HUES64 (cell line): Measurements from ENCODE around the gene SLC31A1.
A peak's percentile ranks its signal among the peaks of the same experiment; 100 is the strongest.
"Not testable (repeated sequence)": the region's sequence is repeated elsewhere in the genome, so short reads cannot be mapped to it uniquely, and the experiment has no call there.

Source experiments
- H3K27ac ChIP-seq: 2 replicates; pipeline ENCODE4 v1.7.0; 2013; ENCODE audit warnings: low read depth, low read length, inconsistent platforms
- H3K27me3 ChIP-seq: 2 replicates; pipeline ENCODE4 v1.6.1; 2013; ENCODE audit warnings: mild to moderate bottlenecking, low read length; ENCODE audit not compliant: insufficient read depth
- H3K36me3 ChIP-seq: 2 replicates; pipeline ENCODE4 v1.6.1; 2013; ENCODE audit warnings: mild to moderate bottlenecking, low read length; ENCODE audit not compliant: insufficient read depth
- H3K4me1 ChIP-seq: 2 replicates; pipeline ENCODE4 v1.6.1; 2013; ENCODE audit warnings: mild to moderate bottlenecking, low read length, moderate library complexity; ENCODE audit not compliant: insufficient read depth
- H3K4me3 ChIP-seq: 2 replicates; pipeline ENCODE4 v1.5.1; 2013; ENCODE audit warnings: mild to moderate bottlenecking, low read length, moderate library complexity
- H3K9ac ChIP-seq: 2 replicates; pipeline ENCODE4 v1.6.1; 2013; ENCODE audit warnings: mild to moderate bottlenecking, low read depth, low read length
- H3K9me3 ChIP-seq: 2 replicates; pipeline ENCODE4 v1.6.1; 2013; ENCODE audit warnings: low read depth, low read length; ENCODE audit not compliant: insufficient read depth
- WGBS: fragments of 150-250, 120-280 bp; methylation state at CpG from one replicate; pipeline ENCODE4 v1.1.7; 2013; ENCODE audit warnings: missing lambda C conversion rate; 5-methylcytosine and 5-hydroxymethylcytosine counted together

SLC31A1 gene

GRCh38 chr9:113221800-113222481 lies 597 bp downstream of the SLC31A1 start:
- peaks cover 16% of the 10 kb centered on the region for H3K4me1 ChIP-seq
- 10% methylated on average over 20 of the region's 20 CpGs for WGBS
- H3K27ac ChIP-seq, result peak overlapping the region; percentile 70
- peaks cover 3% of the 10 kb centered on the region; the same call in 1 of the 2 replicates for H3K36me3 ChIP-seq
- no peaks in the 10 kb centered on the region for H3K27me3 ChIP-seq
- H3K4me3 ChIP-seq, result peak overlapping the region; percentile 84
- H3K9ac ChIP-seq, result peak overlapping the region; percentile 85
- H3K9me3 ChIP-seq, result no peaks in the 10 kb centered on the region

- peak overlapping the region; percentile 85 for H3K9ac ChIP-seq
- WGBS, result 72% methylated on average over 5 of the region's 5 CpGs
- peak overlapping the region; percentile 84 for H3K4me3 ChIP-seq
- H3K27ac ChIP-seq, result no peak overlapping the region
- no peaks in the 10 kb centered on the region for H3K27me3 ChIP-seq
- peaks cover 3% of the 10 kb centered on the region for H3K36me3 ChIP-seq
- H3K9me3 ChIP-seq, result no peaks in the 10 kb centered on the region
- H3K4me1 ChIP-seq, result peaks cover 16% of the 10 kb centered on the region
Observed at GRCh38 chr9:113222482-113222841, 1.1 kb downstream of the SLC31A1 start.

- Histone ChIP-seq H3K4me3 (no peak overlapping the region), H3K27ac (no peak overlapping the region), H3K27me3 (no peaks in the 10 kb centered on the region), H3K9ac (no peak overlapping the region), H3K36me3 (peaks cover 5% of the 10 kb centered on the region), H3K4me1 (peaks cover 16% of the 10 kb centered on the region), H3K9me3 (no peaks in the 10 kb centered on the region)
- 93% methylated on average over 1 of the region's 2 CpGs for WGBS
Observed at GRCh38 chr9:113223963-113224362, 2.6 kb downstream of the SLC31A1 start.

GRCh38 chr9:113227436-113227835 lies 6.1 kb downstream of the SLC31A1 start:
- H3K4me1 ChIP-seq, result peaks cover 4% of the 10 kb centered on the region; the same call in 1 of the 2 replicates
- no peak overlapping the region for H3K27ac ChIP-seq
- H3K9ac ChIP-seq, result no peak overlapping the region
- H3K27me3 ChIP-seq, result no peaks in the 10 kb centered on the region
- peaks cover 8% of the 10 kb centered on the region for H3K36me3 ChIP-seq
- H3K4me3 ChIP-seq, result no peak overlapping the region
- 98% methylated on average over 1 of the region's 1 CpG for WGBS
- no peaks in the 10 kb centered on the region for H3K9me3 ChIP-seq

- Histone ChIP-seq H3K27me3 (no peaks in the 10 kb centered on the region), H3K9me3 (no peaks in the 10 kb centered on the region), H3K36me3 (peaks cover 8% of the 10 kb centered on the region), H3K4me1 (no peaks in the 10 kb centered on the region), H3K4me3 (no peak overlapping the region), H3K27ac (no peak overlapping the region), H3K9ac (no peak overlapping the region)
- WGBS, result 90% methylated on average over 3 of the region's 3 CpGs
Observed at GRCh38 chr9:113228130-113228665, 6.9 kb downstream of the SLC31A1 start.

- Histone ChIP-seq H3K9me3 (no peaks in the 10 kb centered on the region), H3K4me3 (no peak overlapping the region), H3K27ac (no peak overlapping the region), H3K36me3 (peaks cover 5% of the 10 kb centered on the region; the same call in 1 of the 2 replicates), H3K4me1 (no peaks in the 10 kb centered on the region), H3K9ac (no peak overlapping the region), H3K27me3 (no peaks in the 10 kb centered on the region)
- 95% methylated on average over 2 of the region's 2 CpGs for WGBS
Observed at GRCh38 chr9:113231701-113232100, 10.4 kb downstream of the SLC31A1 start.

GRCh38 chr9:113235701-113236255 lies 14.4 kb downstream of the SLC31A1 start:
- not testable (repeated sequence) for H3K4me1 ChIP-seq

GRCh38 chr9:113237026-113237425 lies 15.7 kb downstream of the SLC31A1 start:
- Histone ChIP-seq H3K36me3 (no peaks in the 10 kb centered on the region), H3K27ac (no peak overlapping the region), H3K9ac (no peak overlapping the region), H3K27me3 (no peaks in the 10 kb centered on the region), H3K9me3 (no peaks in the 10 kb centered on the region), H3K4me1 (no peaks in the 10 kb centered on the region), H3K4me3 (no peak overlapping the region)
- WGBS, result 94% methylated on average over 4 of the region's 4 CpGs

More at GRCh38 chr9:113235701-113236255, 14.4 kb downstream of the SLC31A1 start:
- not testable (repeated sequence) for H3K4me3 ChIP-seq, H3K27ac ChIP-seq, H3K9ac ChIP-seq, H3K27me3 ChIP-seq, H3K36me3 ChIP-seq, H3K9me3 ChIP-seq
- 95% methylated on average over 10 of the region's 10 CpGs for WGBS

- Histone ChIP-seq H3K9ac (no peak overlapping the region), H3K27ac (no peak overlapping the region), H3K4me3 (no peak overlapping the region), H3K4me1 (no peaks in the 10 kb centered on the region), H3K27me3 (no peaks in the 10 kb centered on the region), H3K9me3 (no peaks in the 10 kb centered on the region), H3K36me3 (no peaks in the 10 kb centered on the region)
- 93% methylated on average over 10 of the region's 10 CpGs for WGBS
Observed at GRCh38 chr9:113238202-113238858, 17.0 kb downstream of the SLC31A1 start.

- H3K4me3 ChIP-seq, result no peak overlapping the region
- H3K9ac ChIP-seq, result no peak overlapping the region
- no peaks in the 10 kb centered on the region for H3K27me3 ChIP-seq
- H3K9me3 ChIP-seq, result no peaks in the 10 kb centered on the region
- H3K36me3 ChIP-seq, result no peaks in the 10 kb centered on the region
- no peaks in the 10 kb centered on the region for H3K4me1 ChIP-seq
- 94% methylated on average over 4 of the region's 4 CpGs for WGBS
- no peak overlapping the region for H3K27ac ChIP-seq
Observed at GRCh38 chr9:113238859-113239232, 17.5 kb downstream of the SLC31A1 start.

GRCh38 chr9:113241161-113241560 lies 19.8 kb downstream of the SLC31A1 start:
- 85% methylated on average over 2 of the region's 2 CpGs for WGBS
- no peak overlapping the region for H3K4me3 ChIP-seq

More at GRCh38 chr9:113241161-113241560, 19.8 kb downstream of the SLC31A1 start:
- Histone ChIP-seq H3K9ac (no peak overlapping the region), H3K36me3 (no peaks in the 10 kb centered on the region), H3K27me3 (no peaks in the 10 kb centered on the region), H3K4me1 (no peaks in the 10 kb centered on the region), H3K27ac (no peak overlapping the region), H3K9me3 (no peaks in the 10 kb centered on the region)
